Measurements from ENCODE around the gene RGS10. TPM values are rescaled to one million over a fixed set of nuclear protein-coding genes. Genes with fewer than 3 reads are reported as not detected.

Gene RGS10
- total RNA-seq: 38.5 and 41.6 TPM in 2 replicates

GRCh38 chr10:119542357-119542987, at the start of gene RGS10:
Gene RGS10 (minus strand): TSS chr10:119542719. CDS start chr10:119542638, 81 bp downstream.

Other genes with a start within 250 kb of the RGS10 start
- gene TIAL1, start 54.2 kb upstream of the RGS10 start, total RNA-seq: 29.3 and 42.4 TPM in 2 replicates
- 46.9 and 61.6 TPM in 2 replicates for gene BAG3, start 108.7 kb upstream of the RGS10 start, total RNA-seq
- gene INPP5F, start 183.3 kb upstream of the RGS10 start, total RNA-seq: 6.5 and 9.4 TPM in 2 replicates

Data from cardiac atrium fibroblast (primary cell).